COLO668 (cell line): ENCODE data around the gene USP34.
"Not testable (repeated sequence)": the region's sequence is repeated elsewhere in the genome, so short reads cannot be mapped to it uniquely, and the experiment has no call there.

Source experiments
- DNase-seq: peaks from one replicate; lab custom pipeline; 2025; ENCODE audit not compliant: unreplicated experiment; lab: John Stamatoyannopoulos, UW

The USP34 gene

GRCh38 chr2:61253136-61253535, 217.8 kb downstream of the USP34 start:
- DNase-seq, result no peak

GRCh38 chr2:61252031-61252430, 218.9 kb downstream of the USP34 start:
- DNase-seq, result no peak

- no peak for DNase-seq
These were observed 221.3 kb downstream of the USP34 start for GRCh38 chr2:61249521-61250071.

GRCh38 chr2:61247204-61247812, 223.6 kb downstream of the USP34 start:
- DNase-seq, result no peak

GRCh38 chr2:61244694-61245093, 226.2 kb downstream of the USP34 start:
- no peak for DNase-seq

- no peak for DNase-seq
These were observed 229.6 kb downstream of the USP34 start for GRCh38 chr2:61241266-61241665.

- DNase-seq, result no peak
These were observed 232.5 kb downstream of the USP34 start for GRCh38 chr2:61238219-61239012.

GRCh38 chr2:61235716-61236115, 235.2 kb downstream of the USP34 start:
- DNase-seq, result no peak

- no peak for DNase-seq
These were observed 237.3 kb downstream of the USP34 start for GRCh38 chr2:61233581-61233980.

- no peak for DNase-seq
These were observed 241.0 kb downstream of the USP34 start for GRCh38 chr2:61229936-61230335.

- DNase-seq, result no peak
These were observed 248.3 kb downstream of the USP34 start for GRCh38 chr2:61222567-61222966.

- no peak for DNase-seq
These were observed 249.1 kb downstream of the USP34 start for GRCh38 chr2:61221819-61222218.

- no peak for DNase-seq
These were observed 250.1 kb downstream of the USP34 start for GRCh38 chr2:61220768-61221167.

GRCh38 chr2:61218817-61219170, 252.1 kb downstream of the USP34 start:
- DNase-seq, result no peak

GRCh38 chr2:61218076-61218816, 252.6 kb downstream of the USP34 start:
- no peak for DNase-seq

GRCh38 chr2:61214171-61214570, 256.7 kb downstream of the USP34 start:
- DNase-seq, result no peak

GRCh38 chr2:61210332-61210981, 260.4 kb downstream of the USP34 start:
- no peak for DNase-seq

- no peak for DNase-seq
These were observed 265.8 kb downstream of the USP34 start for GRCh38 chr2:61205132-61205531.

- no peak for DNase-seq
These were observed 274.2 kb downstream of the USP34 start for GRCh38 chr2:61196671-61197070.

GRCh38 chr2:61194646-61195045, 276.2 kb downstream of the USP34 start:
- not testable (repeated sequence) for DNase-seq
